K562 (cell line): Measurements from ENCODE around the gene NSMCE1. TPM values are rescaled to one million over a fixed set of nuclear protein-coding genes. Genes with fewer than 3 reads are reported as not detected.
"Not testable (repeated sequence)": the region's sequence is repeated elsewhere in the genome, so short reads cannot be mapped to it uniquely, and the experiment has no call there.

Experiments used
- ATAC-seq: fragments of 200-7000 bp; cut with Tn5 transposase; 3 replicates; pipeline ENCODE4 v1.9.1; 2020; ENCODE audit warnings: moderate library complexity
- BruUV-seq: library from RNA; stranded (reverse); fragments of 400-500 nt; replicated peaks from 2 replicates; lab custom pipeline; 2021; lab: Mats Ljungman, UMichigan
- CTCF ChIA-PET: fragments of 300-600 bp; formaldehyde crosslinking; extraction: SDS; loops from one replicate; lab custom pipeline; 2021; ENCODE audit warnings: low intra/inter-chr PET ratio; lab: Yijun Ruan, JAX
- POLR2A ChIA-PET: fragments of 300-600, 350-650 bp; sonication (Branson Sonifier 250); formaldehyde crosslinking; extraction: SDS; loops from one replicate; lab custom pipeline; 2021; ENCODE audit warnings: antibody characterized with exemption, inconsistent platforms; lab: Yijun Ruan, JAX
- DNase-seq, 4 experiments: peaks; one replicate each; pipeline versions ENCODE4 v3.0.0 to v3.0.0-alpha.2; 2011 to 2018; ENCODE audit warnings: low spot score in 3 of 4, mixed read lengths in 3 of 4; ENCODE audit errors: extremely low read depth in 1 of 4
- FAIRE-seq: peaks from 2 replicates; lab custom pipeline; 2011; peaks lifted over from hg19 to GRCh38; lab: Jason Lieb, UNC
- H2AFZ ChIP-seq: 2 replicates; pipeline ENCODE4 v1.6.0; 2011; ENCODE audit warnings: low read depth, low read length, control low read depth, inconsistent platforms
- H3K27ac ChIP-seq: fragments of 200-600 bp; 3 replicates; pipeline ENCODE4 v1.8.0; 2011; ENCODE audit warnings: low read depth, mild to moderate bottlenecking, control low read depth, inconsistent platforms, low read length, moderate library complexity, mixed read lengths; ENCODE audit errors: extremely low read depth
- H3K27me3 ChIP-seq, 2 experiments: fragments of 300-600 bp in 1 of 2; 2 replicates in 1 of 2; 3 replicates in 1 of 2; pipeline versions ENCODE4 v1.6.0 to v1.8.0; 2011; ENCODE audit warnings: inconsistent platforms in 2 of 2, low read length in 2 of 2, mild to moderate bottlenecking in 1 of 2, mixed read lengths in 1 of 2, moderate library complexity in 1 of 2; ENCODE audit not compliant: control insufficient read depth in 2 of 2, insufficient read depth in 2 of 2
- H3K36me3 ChIP-seq: fragments of 300-600 bp; 3 replicates; pipeline ENCODE4 v1.8.0; 2011; ENCODE audit warnings: mild to moderate bottlenecking, low read length, inconsistent platforms; ENCODE audit not compliant: control insufficient read depth, insufficient read depth
- H3K4me1 ChIP-seq, 2 experiments: fragments of 200-600 bp in 1 of 2; replicated peaks in 1 of 2; 2 replicates in 1 of 2; 3 replicates in 1 of 2; pipeline versions ENCODE4 v1.5.1 to v1.8.0; 2011; ENCODE audit warnings: inconsistent platforms in 2 of 2, low read length in 2 of 2, mild to moderate bottlenecking in 1 of 2, mixed read lengths in 1 of 2, moderate library complexity in 1 of 2; ENCODE audit not compliant: control insufficient read depth in 2 of 2, insufficient read depth in 2 of 2
- H3K4me2 ChIP-seq: 2 replicates; pipeline ENCODE4 v1.6.1; 2011; ENCODE audit warnings: low read length, control low read depth, inconsistent platforms, mixed read lengths; ENCODE audit not compliant: insufficient read depth
- H3K4me3 ChIP-seq: fragments of 200-600 bp; sonication (generic), shearing (Covaris generic); 2 replicates; pipeline ENCODE4 v1.5.1; 2016; ENCODE audit warnings: control low read depth, inconsistent platforms
- H3K79me2 ChIP-seq: fragments of 200-600 bp; 3 replicates; pipeline ENCODE4 v1.8.0; 2011; ENCODE audit warnings: low read length, inconsistent platforms; ENCODE audit not compliant: control insufficient read depth, insufficient read depth
- H3K9ac ChIP-seq, 2 experiments: 2 replicates each; pipeline versions ENCODE4 v1.6.0 to v1.6.1; 2011; ENCODE audit warnings: low read depth in 2 of 2, low read length in 2 of 2, control low read depth in 1 of 2, inconsistent platforms in 1 of 2, mild to moderate bottlenecking in 1 of 2, mixed read lengths in 1 of 2; ENCODE audit not compliant: insufficient read depth in 1 of 2
- H3K9me1 ChIP-seq: one replicate; pipeline ENCODE4 v1.6.0; 2011; ENCODE audit warnings: inconsistent platforms, mild to moderate bottlenecking, low read length, moderate library complexity; ENCODE audit not compliant: control insufficient read depth, insufficient read depth
- H3K9me3 ChIP-seq: replicated peaks from 2 replicates; pipeline ENCODE4 v1.5.1; 2011; ENCODE audit warnings: low read depth, low read length, inconsistent platforms; ENCODE audit not compliant: control insufficient read depth, insufficient read depth
- H4K20me1 ChIP-seq: replicated peaks from 2 replicates; pipeline ENCODE4 v1.6.1; 2011; ENCODE audit warnings: low read length, inconsistent platforms, mixed read lengths; ENCODE audit not compliant: control insufficient read depth, insufficient read depth
- WGBS: fragments of 100-300 bp; shearing (Covaris generic); methylation state at CpG from one replicate; pipeline ENCODE4 v1.1.6; 2016; ENCODE audit warnings: low coverage, mixed read lengths; ENCODE audit not compliant: insufficient coverage; ENCODE audit errors: missing lambda C conversion rate; 5-methylcytosine and 5-hydroxymethylcytosine counted together
- in situ Hi-C: fragments of 300-500 bp; cut with MboI; formaldehyde crosslinking; loops from 4 replicates; pipeline ENCODE4 v1.15.0; 2018; ENCODE audit warnings: inconsistent platforms, mixed read lengths
- intact Hi-C: fragments of 100-400 bp; cut with micrococcal nuclease; formaldehyde crosslinking; loops from 2 replicates; pipeline ENCODE4 v1.14.2; 2022
- polyA plus RNA-seq, 8 experiments: library from polyadenylated mRNA; depleted of rRNA in 4 of 8; stranded (reverse) in 5 of 8; unstranded in 3 of 8; fragments of >200 nt; fragmentation: Nextera tagmentation in 2 of 8; fragmentation: Illumina TruSeq in 1 of 8; extraction: Ambion mirVana in 2 of 8; extraction: Trizol in 1 of 8; gene quantifications; 2 replicates each; pipeline versions ENCODE4 v1.2.1 to v1.2.3, GENCODE V29; 2011 to 2014; ENCODE audit warnings: inconsistent platforms in 1 of 8, missing spikeins in 1 of 8
- total RNA-seq, 7 experiments: library from RNA; depleted of rRNA in 6 of 7; stranded (reverse); fragments of >200 nt in 6 of 7; fragmentation: Illumina TruSeq in 2 of 7; extraction: Trizol in 2 of 7; gene quantifications; 2 replicates each; pipeline versions ENCODE4 v1.2.1 to v1.2.3, GENCODE V29; 2011 to 2021; ENCODE audit warnings: low replicate concordance in 1 of 7
- TF ChIP-seq, protein P1 (sequence below), 2 experiments: fragments of 450-650 bp; formaldehyde crosslinking in 1 of 2; IDR thresholded peaks; 2 replicates each; pipeline versions ENCODE4 v1.4.0 to v1.6.1; 2014 to 2020; ENCODE audit warnings: mild to moderate bottlenecking in 2 of 2, borderline replicate concordance in 1 of 2, low read depth in 1 of 2

The NSMCE1 gene
- total and polyA plus RNA-seq, 9 of the 15 experiments (the other 6 are each of a cell fraction or from before 2014, with no cell fraction given) = 52.1 to 163 (median 61.5) TPM

- TF ChIP-seq, protein P1, sequence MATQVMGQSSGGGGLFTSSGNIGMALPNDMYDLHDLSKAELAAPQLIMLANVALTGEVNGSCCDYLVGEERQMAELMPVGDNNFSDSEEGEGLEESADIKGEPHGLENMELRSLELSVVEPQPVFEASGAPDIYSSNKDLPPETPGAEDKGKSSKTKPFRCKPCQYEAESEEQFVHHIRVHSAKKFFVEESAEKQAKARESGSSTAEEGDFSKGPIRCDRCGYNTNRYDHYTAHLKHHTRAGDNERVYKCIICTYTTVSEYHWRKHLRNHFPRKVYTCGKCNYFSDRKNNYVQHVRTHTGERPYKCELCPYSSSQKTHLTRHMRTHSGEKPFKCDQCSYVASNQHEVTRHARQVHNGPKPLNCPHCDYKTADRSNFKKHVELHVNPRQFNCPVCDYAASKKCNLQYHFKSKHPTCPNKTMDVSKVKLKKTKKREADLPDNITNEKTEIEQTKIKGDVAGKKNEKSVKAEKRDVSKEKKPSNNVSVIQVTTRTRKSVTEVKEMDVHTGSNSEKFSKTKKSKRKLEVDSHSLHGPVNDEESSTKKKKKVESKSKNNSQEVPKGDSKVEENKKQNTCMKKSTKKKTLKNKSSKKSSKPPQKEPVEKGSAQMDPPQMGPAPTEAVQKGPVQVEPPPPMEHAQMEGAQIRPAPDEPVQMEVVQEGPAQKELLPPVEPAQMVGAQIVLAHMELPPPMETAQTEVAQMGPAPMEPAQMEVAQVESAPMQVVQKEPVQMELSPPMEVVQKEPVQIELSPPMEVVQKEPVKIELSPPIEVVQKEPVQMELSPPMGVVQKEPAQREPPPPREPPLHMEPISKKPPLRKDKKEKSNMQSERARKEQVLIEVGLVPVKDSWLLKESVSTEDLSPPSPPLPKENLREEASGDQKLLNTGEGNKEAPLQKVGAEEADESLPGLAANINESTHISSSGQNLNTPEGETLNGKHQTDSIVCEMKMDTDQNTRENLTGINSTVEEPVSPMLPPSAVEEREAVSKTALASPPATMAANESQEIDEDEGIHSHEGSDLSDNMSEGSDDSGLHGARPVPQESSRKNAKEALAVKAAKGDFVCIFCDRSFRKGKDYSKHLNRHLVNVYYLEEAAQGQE (IDR thresholded peaks at IDR 0.05; ENCODE audit: borderline replicate concordance) = no peak
- TF ChIP-seq, protein P1 (CRISPR knock-in tag; IDR thresholded peaks at IDR 0.05; ENCODE audit: low read depth) = no peak
Observed at GRCh38 chr16:27289669-27290068, 21.1 kb upstream of the NSMCE1 start (continued).

DNA sequence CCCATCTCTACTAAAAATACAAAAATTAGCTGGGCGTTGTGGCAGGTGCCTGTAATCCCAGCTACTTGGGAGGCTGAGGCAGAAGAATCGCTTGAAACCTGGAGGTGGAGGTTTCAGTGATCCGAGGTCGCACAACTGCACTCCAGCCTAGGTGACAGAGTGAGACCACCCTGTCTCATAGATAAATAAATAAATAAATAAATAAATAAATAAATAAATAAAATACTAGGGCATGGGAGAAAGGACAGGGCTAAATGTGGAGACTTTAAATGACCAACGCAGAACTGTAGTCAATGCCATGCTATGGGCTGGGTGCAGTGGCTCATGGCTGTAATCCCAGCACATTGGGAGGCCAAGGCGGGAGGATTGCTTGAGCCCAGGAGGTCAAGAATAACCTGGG lies 19.7 kb upstream of the NSMCE1 start:
- CTCF ChIA-PET, BruUV-seq, DNase-seq, H3K27ac ChIP-seq, H3K36me3 ChIP-seq, in situ Hi-C loops, H3K4me1 ChIP-seq, H3K79me2 ChIP-seq, H4K20me1 ChIP-seq, H2AFZ ChIP-seq, ATAC-seq, H3K27me3 ChIP-seq, H3K9me1 ChIP-seq, H3K4me2 ChIP-seq, H3K9me3 ChIP-seq, H3K9ac ChIP-seq, FAIRE-seq, H3K4me3 ChIP-seq: not testable (repeated sequence)
- WGBS = 6% methylated on average over 6 of the region's 6 CpGs
- POLR2A ChIA-PET = interaction anchor here (0.6 to 1.2 kb wide), 3 partner anchors 9 to 95 kb away, joined by 3 to 4 read pairs (median 3); no protein-coding TSS in a partner anchor
- intact Hi-C loops = loop anchor here (10.0 kb wide), 1 partner anchor 114 kb away; no protein-coding TSS in a partner anchor
